Measurements from ENCODE around the gene HLA-DOB.

HLA-DOB gene

GRCh38 chr6:32830017-32830416, 13.2 kb upstream of the HLA-DOB start:
- no peak overlapping the region for H3K4me3 ChIP-seq (ENCODE audit: low read depth, low read length, poor library complexity, severe bottlenecking)
- no peaks in the 10 kb centered on the region for H3K9me3 ChIP-seq (ENCODE audit: low read length)
- H3K9me2 ChIP-seq (ENCODE audit: low read depth, low read length): no peaks in the 10 kb centered on the region
- no peak overlapping the region for H3K9ac ChIP-seq (ENCODE audit: low read length)
- H3K4me2 ChIP-seq (ENCODE audit: low read length): no peak overlapping the region
- H3K27me3 ChIP-seq (ENCODE audit: insufficient read depth, low read length): no peaks in the 10 kb centered on the region
- no peaks in the 10 kb centered on the region for H3K4me1 ChIP-seq (ENCODE audit: insufficient read depth, low read length, severe bottlenecking)
- no peaks in the 10 kb centered on the region for H3K79me2 ChIP-seq (ENCODE audit: insufficient read depth, low read length)
- no peak for TF ChIP-seq EZH2 (IDR thresholded peaks at IDR 0.05; ENCODE audit: borderline replicate concordance, low read length)
- no peak for TF ChIP-seq CTCF (IDR thresholded peaks at IDR 0.05; ENCODE audit: low read length)
- no peaks in the 10 kb centered on the region for H4K20me1 ChIP-seq (ENCODE audit: insufficient read depth, low read length)
- H3F3A ChIP-seq (ENCODE audit: insufficient read depth, low read length): no peaks in the 10 kb centered on the region
- H3K36me3 ChIP-seq (ENCODE audit: insufficient read depth, low read length): peaks cover 80% of the 10 kb centered on the region
- H3K27ac ChIP-seq (ENCODE audit: low read depth, low read length, poor library complexity, severe bottlenecking): no peak overlapping the region
- no peak overlapping the region for H2AFZ ChIP-seq (ENCODE audit: low read length)

GRCh38 chr6:32829495-32829894, 12.7 kb upstream of the HLA-DOB start:
- Histone ChIP-seq H4K20me1 (ENCODE audit: insufficient read depth, low read length) (no peaks in the 10 kb centered on the region), H3K9ac (ENCODE audit: low read length) (no peak overlapping the region), H3K27ac (ENCODE audit: low read depth, low read length, poor library complexity, severe bottlenecking) (no peak overlapping the region), H3K4me3 (ENCODE audit: low read depth, low read length, poor library complexity, severe bottlenecking) (no peak overlapping the region), H3K4me2 (ENCODE audit: low read length) (no peak overlapping the region), H2AFZ (ENCODE audit: low read length) (no peak overlapping the region), H3F3A (ENCODE audit: insufficient read depth, low read length) (no peaks in the 10 kb centered on the region), H3K9me3 (ENCODE audit: low read length) (no peaks in the 10 kb centered on the region), H3K79me2 (ENCODE audit: insufficient read depth, low read length) (no peaks in the 10 kb centered on the region), H3K36me3 (ENCODE audit: insufficient read depth, low read length) (peaks cover 75% of the 10 kb centered on the region), H3K4me1 (ENCODE audit: insufficient read depth, low read length, severe bottlenecking) (no peaks in the 10 kb centered on the region), H3K9me2 (ENCODE audit: low read depth, low read length) (no peaks in the 10 kb centered on the region), H3K27me3 (ENCODE audit: insufficient read depth, low read length) (no peaks in the 10 kb centered on the region)
- no peak for TF ChIP-seq EZH2 (IDR thresholded peaks at IDR 0.05; ENCODE audit: borderline replicate concordance, low read length)
- no peak for TF ChIP-seq CTCF (IDR thresholded peaks at IDR 0.05; ENCODE audit: low read length)

- H4K20me1 ChIP-seq (ENCODE audit: insufficient read depth, low read length): no peaks in the 10 kb centered on the region
- TF ChIP-seq EZH2 (IDR thresholded peaks at IDR 0.05; ENCODE audit: borderline replicate concordance, low read length): no peak
- no peak for TF ChIP-seq CTCF (IDR thresholded peaks at IDR 0.05; ENCODE audit: low read length)
- H3K27me3 ChIP-seq (ENCODE audit: insufficient read depth, low read length): no peaks in the 10 kb centered on the region
- no peak overlapping the region for H3K4me3 ChIP-seq (ENCODE audit: low read depth, low read length, poor library complexity, severe bottlenecking)
- no peaks in the 10 kb centered on the region for H3F3A ChIP-seq (ENCODE audit: insufficient read depth, low read length)
- peaks cover 52% of the 10 kb centered on the region for H3K36me3 ChIP-seq (ENCODE audit: insufficient read depth, low read length)
- no peaks in the 10 kb centered on the region for H3K79me2 ChIP-seq (ENCODE audit: insufficient read depth, low read length)
- no peak overlapping the region for H3K27ac ChIP-seq (ENCODE audit: low read depth, low read length, poor library complexity, severe bottlenecking)
- no peaks in the 10 kb centered on the region for H3K9me3 ChIP-seq (ENCODE audit: low read length)
- H2AFZ ChIP-seq (ENCODE audit: low read length): no peak overlapping the region
- H3K9ac ChIP-seq (ENCODE audit: low read length): no peak overlapping the region
- no peaks in the 10 kb centered on the region for H3K4me1 ChIP-seq (ENCODE audit: insufficient read depth, low read length, severe bottlenecking)
- H3K9me2 ChIP-seq (ENCODE audit: low read depth, low read length): no peaks in the 10 kb centered on the region
- H3K4me2 ChIP-seq (ENCODE audit: low read length): no peak overlapping the region
These were observed 10.2 kb upstream of the HLA-DOB start for GRCh38 chr6:32827025-32827424.
